Neuronal stem cell (in vitro differentiated cells): ENCODE results near the gene ATP2B3.
A peak's percentile ranks its signal among the peaks of the same experiment; 100 is the strongest.

Experiments
- DNase-seq: peaks from one replicate; pipeline ENCODE4 v3.0.0-alpha.2; 2013; ENCODE audit warnings: low spot score
- H2AFZ ChIP-seq: one replicate; pipeline ENCODE4 v1.6.1; 2013; ENCODE audit warnings: mild to moderate bottlenecking, low read length, inconsistent platforms
- H2AK5ac ChIP-seq: 2 replicates; pipeline ENCODE4 v1.6.1; 2013; ENCODE audit warnings: low read depth, mild to moderate bottlenecking, inconsistent platforms, low read length, moderate library complexity, mixed read lengths
- H2BK120ac ChIP-seq: 2 replicates; pipeline ENCODE4 v1.6.1; 2013; ENCODE audit warnings: low read depth, mild to moderate bottlenecking, inconsistent platforms, low read length, moderate library complexity, mixed read lengths
- H2BK12ac ChIP-seq: one replicate; pipeline ENCODE4 v1.6.1; 2013; ENCODE audit warnings: low read length, inconsistent platforms
- H2BK15ac ChIP-seq: 2 replicates; pipeline ENCODE4 v1.6.1; 2013; ENCODE audit warnings: mild to moderate bottlenecking, low read length, inconsistent platforms, mixed read lengths
- H2BK5ac ChIP-seq: one replicate; pipeline ENCODE4 v1.6.1; 2013; ENCODE audit warnings: inconsistent platforms, mild to moderate bottlenecking, low read length, moderate library complexity
- H3K14ac ChIP-seq: one replicate; pipeline ENCODE4 v1.6.1; 2013; ENCODE audit warnings: low read length, inconsistent platforms
- H3K18ac ChIP-seq: 2 replicates; pipeline ENCODE4 v1.6.1; 2013; ENCODE audit warnings: low read length, inconsistent platforms
- H3K23ac ChIP-seq: 2 replicates; pipeline ENCODE4 v1.6.1; 2013; ENCODE audit warnings: low read depth, mild to moderate bottlenecking, mixed read lengths, low read length, inconsistent platforms; ENCODE audit not compliant: poor library complexity
- H3K27ac ChIP-seq: replicated peaks from 3 replicates; pipeline ENCODE4 v1.5.1; 2013; ENCODE audit warnings: low read length, inconsistent platforms
- H3K27me3 ChIP-seq, 3 experiments: 2 replicates each; pipeline ENCODE4 v1.6.1; 2013; ENCODE audit warnings: low read length in 3 of 3, mild to moderate bottlenecking in 2 of 3, inconsistent platforms in 1 of 3, low read depth in 1 of 3, mixed read lengths in 1 of 3, moderate library complexity in 1 of 3; ENCODE audit not compliant: control insufficient read depth in 3 of 3, insufficient read depth in 3 of 3
- H3K36me3 ChIP-seq, 2 donors: replicated peaks in 1 of 2; 2 replicates each; pipeline ENCODE4 v1.6.1; 2013; ENCODE audit warnings: low read length in 2 of 2; ENCODE audit not compliant: control insufficient read depth in 2 of 2, insufficient read depth in 2 of 2
- H3K4ac ChIP-seq: 2 replicates; pipeline ENCODE4 v1.6.1; 2013; ENCODE audit warnings: inconsistent platforms, mild to moderate bottlenecking, low read length, moderate library complexity
- H3K4me1 ChIP-seq, 2 donors: 1 replicate in 1 of 2; 2 replicates in 1 of 2; pipeline ENCODE4 v1.6.1; 2013; ENCODE audit warnings: low read length in 2 of 2, low read depth in 1 of 2; ENCODE audit not compliant: control insufficient read depth in 2 of 2, insufficient read depth in 1 of 2
- H3K4me2 ChIP-seq: one replicate; pipeline ENCODE4 v1.6.1; 2013; ENCODE audit warnings: mild to moderate bottlenecking, low read length, inconsistent platforms; ENCODE audit not compliant: insufficient read depth, poor library complexity, severe bottlenecking
- H3K4me3 ChIP-seq, 2 donors: 2 replicates each; pipeline ENCODE4 v1.5.1; 2013; ENCODE audit warnings: low read length in 2 of 2, mild to moderate bottlenecking in 2 of 2, inconsistent platforms in 1 of 2, moderate library complexity in 1 of 2
- H3K79me1 ChIP-seq: one replicate; pipeline ENCODE4 v1.6.1; 2013; ENCODE audit warnings: low read depth, mild to moderate bottlenecking, inconsistent platforms, low read length, moderate library complexity
- H3K9ac ChIP-seq: one replicate; pipeline ENCODE4 v1.6.1; 2013; ENCODE audit warnings: mild to moderate bottlenecking, low read depth, low read length, inconsistent platforms; ENCODE audit not compliant: poor library complexity
- H3K9me3 ChIP-seq, 2 donors: replicated peaks in 1 of 2; 2 replicates each; pipeline versions ENCODE3 to v1.6.1; 2013; ENCODE audit warnings: low read length in 2 of 2, mild to moderate bottlenecking in 2 of 2, inconsistent platforms in 1 of 2, low read depth in 1 of 2, mixed read lengths in 1 of 2, moderate library complexity in 1 of 2; ENCODE audit not compliant: control insufficient read depth in 2 of 2, insufficient read depth in 1 of 2
- H4K8ac ChIP-seq: one replicate; pipeline ENCODE4 v1.6.1; 2013; ENCODE audit warnings: low read depth, mild to moderate bottlenecking, inconsistent platforms, low read length, moderate library complexity
- H4K91ac ChIP-seq: one replicate; pipeline ENCODE4 v1.6.1; 2013; ENCODE audit warnings: low read length, low read depth, mild to moderate bottlenecking, inconsistent platforms; ENCODE audit not compliant: poor library complexity
- WGBS, 2 donors: extraction: QIAGEN DNeasy Blood & Tissue Kit; methylation state at CpG; one replicate each; pipeline ENCODE4 v1.1.7; 2013; ENCODE audit warnings: missing lambda C conversion rate in 2 of 2, mixed read lengths in 1 of 2; ENCODE audit not compliant: insufficient read length in 2 of 2, insufficient replicate concordance in 1 of 2; ENCODE audit errors: extremely low coverage in 2 of 2; 5-methylcytosine and 5-hydroxymethylcytosine counted together

The ATP2B3 gene

DNA sequence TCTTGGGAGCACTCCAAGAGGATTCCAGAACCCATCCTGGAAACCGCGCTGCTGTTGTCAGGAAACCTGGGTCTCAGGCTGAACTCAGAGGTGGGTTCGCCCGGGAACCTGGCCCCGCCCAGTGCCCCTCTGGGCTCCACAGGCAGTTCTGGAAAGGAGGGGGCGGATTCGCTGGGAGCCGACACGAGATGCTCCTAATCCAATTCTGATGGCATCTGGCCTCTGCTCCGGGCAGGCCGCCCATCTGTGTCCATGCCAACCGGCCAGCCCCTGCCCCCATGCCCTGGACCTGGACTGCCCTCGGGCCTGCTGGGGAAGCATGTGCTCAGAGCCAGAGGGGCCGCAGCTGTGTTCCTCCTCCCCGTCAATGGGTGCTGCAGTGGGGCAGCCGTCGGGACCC is 21.0 kb downstream of the ATP2B3 start:
- H3K79me1 ChIP-seq, result no peaks in the 10 kb centered on the region
- H3K9me3 ChIP-seq, result no peaks in the 10 kb centered on the region
- H2BK12ac ChIP-seq, result no peak overlapping the region
- H3K4me3 ChIP-seq, result no peak overlapping the region
- WGBS, 2 donors, result no CpG with 5 or more reads among the region's 17 CpGs
- H2AFZ ChIP-seq, result no peak overlapping the region
- H3K9ac ChIP-seq, result no peak overlapping the region
- H3K14ac ChIP-seq, result no peak overlapping the region
- H3K27me3 ChIP-seq, result peaks cover 0 to 67% (median 0%) of the 10 kb centered on the region in 3 experiments
- H4K8ac ChIP-seq, result no peak overlapping the region
- no peak overlapping the region for H4K91ac ChIP-seq
- no peak overlapping the region for H3K23ac ChIP-seq
- no peak overlapping the region for H3K18ac ChIP-seq
- no peaks in the 10 kb centered on the region for H3K36me3 ChIP-seq
- H3K4ac ChIP-seq, result no peak overlapping the region
- peak overlapping the region; percentile 56 for H2AK5ac ChIP-seq
- no peak overlapping the region for H2BK120ac ChIP-seq
- no peaks in the 10 kb centered on the region for H3K4me1 ChIP-seq
- DNase-seq, result no peak
- H3K4me2 ChIP-seq, result no peak overlapping the region
- no peak overlapping the region for H2BK15ac ChIP-seq
- no peak overlapping the region for H2BK5ac ChIP-seq
- H3K27ac ChIP-seq, result no peak overlapping the region

DNA sequence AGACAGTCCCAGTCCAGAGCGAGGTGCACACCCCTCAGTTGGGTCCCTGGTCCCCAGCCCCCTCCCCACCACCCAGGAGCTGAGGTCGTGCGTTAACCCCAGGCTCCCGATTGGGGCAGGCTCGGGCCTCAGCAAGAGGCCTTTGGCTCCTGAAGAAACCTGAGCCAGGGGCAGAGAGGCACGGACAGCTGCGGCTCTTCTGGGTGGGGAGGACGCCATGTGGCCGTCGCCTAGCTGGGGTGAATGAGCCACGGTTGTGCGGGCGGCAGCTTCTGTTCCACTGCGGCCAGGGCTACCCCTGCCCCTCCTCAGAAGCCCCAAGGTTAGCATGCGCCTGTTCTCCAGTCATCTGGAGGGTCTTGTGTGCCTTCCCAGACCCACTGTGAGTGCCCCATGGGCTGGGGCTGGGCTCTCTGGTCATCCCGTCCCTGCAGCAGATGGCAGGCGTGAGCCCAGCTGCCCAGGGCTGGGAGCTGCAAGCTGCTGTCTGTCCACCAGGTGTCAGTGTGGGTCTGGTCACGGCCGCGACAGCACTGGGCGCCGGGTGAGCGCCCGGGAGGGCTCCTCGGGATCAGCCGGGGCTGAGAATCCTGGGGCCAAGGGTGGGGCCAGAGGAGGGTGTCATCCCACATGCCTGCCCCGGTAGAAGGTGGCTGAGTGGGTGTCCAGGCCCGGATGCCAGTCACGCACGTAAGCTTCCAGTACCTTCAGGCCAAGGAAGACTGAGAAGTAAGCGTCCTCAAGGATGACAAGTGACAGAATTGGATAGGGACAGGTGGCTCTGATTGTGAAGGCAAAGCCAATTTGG is 21.9 kb downstream of the ATP2B3 start:
- H3K9me3 ChIP-seq, result no peaks in the 10 kb centered on the region
- no CpG with 5 or more reads among the region's 31 CpGs for WGBS, 2 donors
- peak overlapping the region; percentile 53 for H2BK5ac ChIP-seq
- H3K4ac ChIP-seq, result no peak overlapping the region
- peaks cover 0 to 64% (median 0%) of the 10 kb centered on the region in 3 experiments for H3K27me3 ChIP-seq
- peak; percentile 45 for DNase-seq
- H4K8ac ChIP-seq, result no peak overlapping the region
- H3K27ac ChIP-seq, result no peak overlapping the region
- H3K23ac ChIP-seq, result no peak overlapping the region
- no peak overlapping the region for H2AK5ac ChIP-seq
- no peak overlapping the region for H3K18ac ChIP-seq
- no peak overlapping the region for H3K14ac ChIP-seq
- no peaks in the 10 kb centered on the region for H3K4me1 ChIP-seq
- H2BK12ac ChIP-seq, result no peak overlapping the region
- H3K4me3 ChIP-seq, result no peak overlapping the region
- no peak overlapping the region for H2BK15ac ChIP-seq
- H3K79me1 ChIP-seq, result no peaks in the 10 kb centered on the region
- H4K91ac ChIP-seq, result no peak overlapping the region
- H2AFZ ChIP-seq, result peak overlapping the region; percentile 21
- H3K9ac ChIP-seq, result no peak overlapping the region
- no peak overlapping the region for H3K4me2 ChIP-seq
- no peak overlapping the region for H2BK120ac ChIP-seq
- no peaks in the 10 kb centered on the region for H3K36me3 ChIP-seq

DNA sequence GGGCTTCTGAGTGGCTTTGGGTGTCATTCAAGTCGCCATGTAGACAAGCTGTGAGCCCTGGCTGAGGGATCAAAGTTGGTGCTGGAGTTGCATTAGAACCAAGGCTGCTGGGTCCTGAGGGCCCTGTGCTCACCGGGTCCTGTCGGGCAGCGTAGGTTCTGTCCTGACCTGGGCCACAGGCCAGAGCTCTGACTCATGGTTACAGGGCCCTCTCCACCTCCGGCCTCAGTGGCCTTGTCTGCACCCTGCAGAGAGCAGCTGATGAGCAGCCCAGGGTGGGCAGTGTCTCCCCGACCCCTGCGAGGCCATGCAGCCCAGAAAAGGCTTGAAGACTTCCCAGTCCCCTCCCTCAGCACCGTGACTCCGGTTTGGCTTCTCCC is 22.5 kb downstream of the ATP2B3 start:
- no peak overlapping the region for H3K9ac ChIP-seq
- no peaks in the 10 kb centered on the region for H3K79me1 ChIP-seq
- peak overlapping the region; percentile 28 for H3K18ac ChIP-seq
- H3K14ac ChIP-seq, result peak overlapping the region; percentile 56
- no peak overlapping the region for H3K4me3 ChIP-seq
- no peaks in the 10 kb centered on the region for H3K36me3 ChIP-seq
- H3K23ac ChIP-seq, result no peak overlapping the region
- H2BK120ac ChIP-seq, result no peak overlapping the region
- no peak overlapping the region for H2AK5ac ChIP-seq
- no peak overlapping the region for H4K8ac ChIP-seq
- H2BK15ac ChIP-seq, result no peak overlapping the region
- no peaks in the 10 kb centered on the region for H3K4me1 ChIP-seq
- H2AFZ ChIP-seq, result no peak overlapping the region
- no CpG with 5 or more reads among the region's 9 CpGs for WGBS, 2 donors
- H3K4ac ChIP-seq, result no peak overlapping the region
- H2BK12ac ChIP-seq, result no peak overlapping the region
- H3K9me3 ChIP-seq, result no peaks in the 10 kb centered on the region
- no peak overlapping the region for H3K4me2 ChIP-seq
- DNase-seq, result no peak
- H4K91ac ChIP-seq, result no peak overlapping the region
- H2BK5ac ChIP-seq, result peak overlapping the region; percentile 53
- H3K27me3 ChIP-seq, result peaks cover 0 to 58% (median 0%) of the 10 kb centered on the region in 3 experiments
- no peak overlapping the region for H3K27ac ChIP-seq

DNA sequence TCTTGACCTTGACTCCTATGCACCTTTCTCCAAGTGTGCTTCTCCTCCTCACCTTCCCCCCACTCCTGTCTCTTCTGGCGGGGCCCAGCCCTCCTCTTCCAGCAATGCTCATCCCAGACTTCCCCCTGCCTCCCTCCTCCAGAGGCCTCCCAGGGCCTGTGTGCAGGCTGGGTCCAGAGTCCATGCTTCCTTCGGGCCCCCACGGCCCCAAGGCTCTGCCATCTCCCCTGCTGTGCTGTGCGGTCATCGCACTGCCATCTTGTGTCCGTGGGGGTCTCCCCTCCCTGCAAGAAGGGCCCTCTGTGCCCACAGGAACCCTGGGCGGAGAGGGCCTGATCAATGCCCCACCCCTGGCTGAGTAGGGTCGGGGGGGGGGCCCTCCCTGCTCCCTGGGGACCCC is 27.3 kb downstream of the ATP2B3 start:
- Histone ChIP-seq H3K36me3 (no peaks in the 10 kb centered on the region), H3K27me3 (peaks cover 0 to 55% (median 0%) of the 10 kb centered on the region in 3 experiments), H4K91ac (no peak overlapping the region), H2BK5ac (no peak overlapping the region), H3K4me3 (no peak overlapping the region), H3K27ac (no peak overlapping the region), H3K4me1 (no peaks in the 10 kb centered on the region), H3K4ac (no peak overlapping the region), H3K9me3 (no peaks in the 10 kb centered on the region), H3K79me1 (no peaks in the 10 kb centered on the region), H2BK120ac (no peak overlapping the region), H2AFZ (no peak overlapping the region), H3K4me2 (no peak overlapping the region), H3K18ac (no peak overlapping the region), H2BK15ac (no peak overlapping the region), H2AK5ac (no peak overlapping the region), H3K23ac (no peak overlapping the region), H3K14ac (no peak overlapping the region), H4K8ac (no peak overlapping the region), H3K9ac (no peak overlapping the region), H2BK12ac (no peak overlapping the region)
- no peak for DNase-seq
- WGBS, 2 donors, result no CpG with 5 or more reads among the region's 8 CpGs
